Ishikawa (cell line): ENCODE measurements around the gene PTTG1.

Source experiments
- YY1 ChIP-seq: IDR thresholded peaks from 2 replicates; pipeline ENCODE4 v1.6.1; 2012; ENCODE audit warnings: low read depth
- TF ChIP-seq, protein P1 (sequence below): IDR thresholded peaks from 2 replicates; pipeline ENCODE4 v1.6.1; 2012
- TF ChIP-seq, protein P2 (sequence below): IDR thresholded peaks from 2 replicates; pipeline ENCODE4 v1.6.1; 2012

DNA sequence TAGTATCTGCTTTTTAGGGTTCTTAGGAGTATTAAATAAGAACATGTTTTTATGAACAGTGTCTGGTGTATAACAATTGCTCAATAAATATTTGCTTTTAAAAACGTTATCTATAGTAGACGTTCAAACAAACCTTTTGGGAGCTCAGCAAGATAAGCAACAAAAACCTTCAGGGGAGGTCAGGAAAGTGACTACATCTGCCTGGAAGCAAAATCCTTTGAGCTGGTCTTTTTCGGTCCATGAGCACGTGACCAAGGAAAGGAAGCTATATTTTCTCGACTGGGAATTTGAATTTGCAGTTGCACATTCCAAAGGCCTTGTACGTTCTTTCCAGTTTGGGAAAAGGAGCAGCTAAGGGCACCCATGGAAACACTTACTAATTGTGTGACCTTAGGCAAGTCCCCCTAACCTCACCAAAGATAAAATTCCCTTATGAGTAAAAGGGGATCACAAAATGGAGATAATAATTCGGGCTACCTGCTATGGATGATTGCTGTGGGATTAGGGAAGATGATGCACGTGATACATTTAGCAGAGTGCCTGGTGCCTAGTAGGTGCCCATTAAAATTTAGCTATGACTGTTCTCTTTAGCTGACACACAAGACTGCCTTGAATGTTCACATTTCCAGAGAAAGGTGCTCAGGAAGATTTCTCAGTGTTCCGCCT, 45.4 kb downstream of the PTTG1 start:
- TF ChIP-seq, protein P1, sequence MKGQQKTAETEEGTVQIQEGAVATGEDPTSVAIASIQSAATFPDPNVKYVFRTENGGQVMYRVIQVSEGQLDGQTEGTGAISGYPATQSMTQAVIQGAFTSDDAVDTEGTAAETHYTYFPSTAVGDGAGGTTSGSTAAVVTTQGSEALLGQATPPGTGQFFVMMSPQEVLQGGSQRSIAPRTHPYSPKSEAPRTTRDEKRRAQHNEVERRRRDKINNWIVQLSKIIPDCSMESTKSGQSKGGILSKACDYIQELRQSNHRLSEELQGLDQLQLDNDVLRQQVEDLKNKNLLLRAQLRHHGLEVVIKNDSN = 0 out of 2 replicates have a peak, but pooled peaks have one; percentile 28
- TF ChIP-seq YY1 = no peak
- TF ChIP-seq, protein P2, sequence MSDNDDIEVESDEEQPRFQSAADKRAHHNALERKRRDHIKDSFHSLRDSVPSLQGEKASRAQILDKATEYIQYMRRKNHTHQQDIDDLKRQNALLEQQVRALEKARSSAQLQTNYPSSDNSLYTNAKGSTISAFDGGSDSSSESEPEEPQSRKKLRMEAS = no peak
